ENCODE results near the gene ANKHD1. TPM values are rescaled to one million over a fixed set of nuclear protein-coding genes. Genes with fewer than 3 reads are reported as not detected.

ANKHD1 gene
- total and polyA plus RNA-seq, 9 donors: 48.3 to 141 (median 110) TPM

DNA sequence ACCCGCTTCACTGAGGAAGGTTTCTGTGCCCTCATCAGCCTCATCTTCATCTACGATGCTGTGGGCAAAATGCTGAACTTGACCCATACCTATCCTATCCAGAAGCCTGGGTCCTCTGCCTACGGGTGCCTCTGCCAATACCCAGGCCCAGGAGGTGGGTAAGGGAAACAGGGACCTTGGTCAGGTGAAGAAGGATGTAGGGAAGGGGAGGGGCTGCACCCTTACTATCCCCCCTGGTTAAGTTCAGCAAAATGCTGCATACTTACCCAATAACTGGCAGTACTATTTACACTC is 37.2 kb upstream of the ANKHD1 start:
- intact Hi-C loops (cut with DNase I): loop anchor here in 2 of 4 donors (10.0 kb wide), 2 partner anchors 350 to 370 kb away; no protein-coding TSS in a partner anchor
- 81 to 94% (median 88%) methylated on average over 3 of the region's 3 CpGs for WGBS, 3 donors

GRCh38 chr5:140365282-140365681 is 36.4 kb upstream of the ANKHD1 start:
- no peaks in the 10 kb centered on the region for H3K9me3 ChIP-seq
- no peaks in the 10 kb centered on the region for H3K36me3 ChIP-seq
- no peak for DNase-seq
- no peaks in the 10 kb centered on the region for H3K4me1 ChIP-seq (ENCODE audit: insufficient read depth)
- TF ChIP-seq POLR2A (IDR thresholded peaks at IDR 0.05) (no peak), EP300 (IDR thresholded peaks at IDR 0.05) (no peak)
- TF ChIP-seq, protein P1, sequence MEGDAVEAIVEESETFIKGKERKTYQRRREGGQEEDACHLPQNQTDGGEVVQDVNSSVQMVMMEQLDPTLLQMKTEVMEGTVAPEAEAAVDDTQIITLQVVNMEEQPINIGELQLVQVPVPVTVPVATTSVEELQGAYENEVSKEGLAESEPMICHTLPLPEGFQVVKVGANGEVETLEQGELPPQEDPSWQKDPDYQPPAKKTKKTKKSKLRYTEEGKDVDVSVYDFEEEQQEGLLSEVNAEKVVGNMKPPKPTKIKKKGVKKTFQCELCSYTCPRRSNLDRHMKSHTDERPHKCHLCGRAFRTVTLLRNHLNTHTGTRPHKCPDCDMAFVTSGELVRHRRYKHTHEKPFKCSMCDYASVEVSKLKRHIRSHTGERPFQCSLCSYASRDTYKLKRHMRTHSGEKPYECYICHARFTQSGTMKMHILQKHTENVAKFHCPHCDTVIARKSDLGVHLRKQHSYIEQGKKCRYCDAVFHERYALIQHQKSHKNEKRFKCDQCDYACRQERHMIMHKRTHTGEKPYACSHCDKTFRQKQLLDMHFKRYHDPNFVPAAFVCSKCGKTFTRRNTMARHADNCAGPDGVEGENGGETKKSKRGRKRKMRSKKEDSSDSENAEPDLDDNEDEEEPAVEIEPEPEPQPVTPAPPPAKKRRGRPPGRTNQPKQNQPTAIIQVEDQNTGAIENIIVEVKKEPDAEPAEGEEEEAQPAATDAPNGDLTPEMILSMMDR (IDR thresholded peaks at IDR 0.05): no peak
- 67 to 74% (median 72%) methylated on average over 3 of the region's 3 CpGs for WGBS, 3 donors
- no peak overlapping the region for H3K4me3 ChIP-seq
- intact Hi-C loops (cut with DNase I): loop anchor here in 2 of 4 donors (10.0 kb wide), 2 partner anchors 350 to 370 kb away; no protein-coding TSS in a partner anchor
- no peak overlapping the region for H3K27ac ChIP-seq
- H3K27me3 ChIP-seq: no peaks in the 10 kb centered on the region

More for the DNA sequence above, 37.2 kb upstream of the ANKHD1 start:
- TF ChIP-seq, protein P1 (IDR thresholded peaks at IDR 0.05): no peak
- TF ChIP-seq POLR2A (IDR thresholded peaks at IDR 0.05) (no peak), EP300 (IDR thresholded peaks at IDR 0.05) (no peak)
- H3K36me3 ChIP-seq: no peaks in the 10 kb centered on the region
- no peaks in the 10 kb centered on the region for H3K4me1 ChIP-seq (ENCODE audit: insufficient read depth)
- H3K9me3 ChIP-seq: no peaks in the 10 kb centered on the region
- DNase-seq: no peak
- H3K4me3 ChIP-seq: no peak overlapping the region
- no peaks in the 10 kb centered on the region for H3K27me3 ChIP-seq
- H3K27ac ChIP-seq: no peak overlapping the region

DNA sequence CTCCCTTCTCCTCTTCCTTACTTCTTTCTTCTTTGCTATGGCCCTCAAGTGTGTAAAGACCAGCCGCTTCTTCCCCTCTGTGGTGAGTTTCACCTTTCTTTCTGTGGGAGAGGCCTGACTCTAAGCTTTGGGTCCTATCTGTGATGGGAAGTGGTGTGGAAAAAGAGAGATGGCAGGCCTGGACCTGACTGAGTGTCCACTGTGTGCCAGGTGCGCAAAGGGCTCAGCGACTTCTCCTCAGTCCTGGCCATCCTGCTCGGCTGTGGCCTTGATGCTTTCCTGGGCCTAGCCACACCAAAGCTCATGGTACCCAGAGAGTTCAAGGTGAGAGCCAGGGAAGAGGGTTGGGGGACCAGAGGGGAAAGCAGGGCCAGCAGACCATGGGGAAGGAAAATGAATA is 35.7 kb upstream of the ANKHD1 start:
- H3K9me3 ChIP-seq: no peaks in the 10 kb centered on the region
- H3K4me1 ChIP-seq (ENCODE audit: insufficient read depth): no peaks in the 10 kb centered on the region
- H3K27me3 ChIP-seq: no peaks in the 10 kb centered on the region
- H3K27ac ChIP-seq: no peak overlapping the region
- intact Hi-C loops (cut with DNase I): loop anchor here in 2 of 4 donors (10.0 kb wide), 2 partner anchors 349 to 369 kb away; no protein-coding TSS in a partner anchor
- DNase-seq: no peak
- TF ChIP-seq, protein P1 (IDR thresholded peaks at IDR 0.05): no peak
- no peak for TF ChIP-seq EP300 (IDR thresholded peaks at IDR 0.05)
- no peaks in the 10 kb centered on the region for H3K36me3 ChIP-seq
- 89 to 95% (median 90%) methylated on average over 4 of the region's 4 CpGs for WGBS, 3 donors
- no peak overlapping the region for H3K4me3 ChIP-seq

GRCh38 chr5:140366589-140367255 is 34.9 kb upstream of the ANKHD1 start:
- intact Hi-C loops (cut with DNase I): loop anchor here in 2 of 4 donors (10.0 kb wide), 2 partner anchors 348 to 368 kb away; no protein-coding TSS in a partner anchor
- DNase-seq: no peak
- 74 to 76% (median 74%) methylated on average over 7 of the region's 7 CpGs for WGBS, 3 donors

More at GRCh38 chr5:140366589-140367255, 34.9 kb upstream of the ANKHD1 start:
- Histone ChIP-seq H3K36me3 (no peaks in the 10 kb centered on the region), H3K27ac (no peak overlapping the region), H3K27me3 (no peaks in the 10 kb centered on the region), H3K4me1 (ENCODE audit: insufficient read depth) (no peaks in the 10 kb centered on the region), H3K9me3 (no peaks in the 10 kb centered on the region), H3K4me3 (no peak overlapping the region)
- TF ChIP-seq POLR2A (IDR thresholded peaks at IDR 0.05) (no peak), EP300 (IDR thresholded peaks at IDR 0.05) (no peak)
- TF ChIP-seq, protein P1 (IDR thresholded peaks at IDR 0.05): no peak

All from ovary (tissue), 9 donors.